Kidney (tissue), 14 donors: ENCODE results near the gene KLB. TPM values are rescaled to one million over a fixed set of nuclear protein-coding genes. Genes with fewer than 3 reads are reported as not detected.
"Not testable (repeated sequence)": the region's sequence is repeated elsewhere in the genome, so short reads cannot be mapped to it uniquely, and the experiment has no call there.

Experiments used
- DNase-seq, 5 donors: peaks; one replicate each; pipeline ENCODE4 v3.0.0-alpha.2; 2013 to 2020
- FAIRE-seq: peaks from 2 replicates; lab custom pipeline; 2012; peaks lifted over from hg19 to GRCh38; lab: Jason Lieb, UNC
- H3K27ac ChIP-seq, 2 donors: one replicate each; pipeline ENCODE4 v1.7.0; 2013; ENCODE audit warnings: low read depth in 2 of 2, low read length in 2 of 2, inconsistent platforms in 1 of 2
- H3K27me3 ChIP-seq: one replicate; pipeline ENCODE4 v1.7.1; 2013; ENCODE audit warnings: low read length, inconsistent platforms; ENCODE audit not compliant: control insufficient read depth, insufficient read depth
- H3K36me3 ChIP-seq, 3 donors: one replicate each; pipeline versions ENCODE4 v1.7.0 to v1.7.1; 2013; ENCODE audit warnings: low read length in 3 of 3, control low read depth in 1 of 3, inconsistent platforms in 1 of 3; ENCODE audit not compliant: insufficient read depth in 3 of 3, control insufficient read depth in 2 of 3
- H3K4me1 ChIP-seq, 3 donors: one replicate each; pipeline versions ENCODE4 v1.7.0 to v1.7.1; 2013; ENCODE audit warnings: low read length in 3 of 3, inconsistent platforms in 1 of 3, low read depth in 1 of 3; ENCODE audit not compliant: control insufficient read depth in 2 of 3, insufficient read depth in 2 of 3
- H3K4me3 ChIP-seq, 3 donors: one replicate each; pipeline versions ENCODE4 v1.7.0 to v1.8.1; 2013; ENCODE audit warnings: low read length in 3 of 3, control low read depth in 1 of 3, inconsistent platforms in 1 of 3
- H3K9ac ChIP-seq, 3 donors: one replicate each; pipeline versions ENCODE4 v1.7.0 to v1.7.1; 2013; ENCODE audit warnings: low read length in 3 of 3, control low read depth in 1 of 3, inconsistent platforms in 1 of 3
- H3K9me3 ChIP-seq, 3 donors: one replicate each; pipeline versions ENCODE4 v1.7.0 to v1.7.1; 2013; ENCODE audit warnings: low read length in 3 of 3, control low read depth in 1 of 3, inconsistent platforms in 1 of 3; ENCODE audit not compliant: control insufficient read depth in 2 of 3, insufficient read depth in 1 of 3
- intact Hi-C: fragments of 100-400 bp; cut with DNase I; formaldehyde crosslinking; loops from one replicate; pipeline ENCODE4 v1.11.1; 2022
- polyA plus RNA-seq: library from polyadenylated mRNA; stranded (reverse); fragments of 350-450 nt; fragmentation: Illumina TruSeq; extraction: RNeasy Lipid Tissue Mini Kit (QIAGEN cat#74804); gene quantifications from one replicate; pipeline ENCODE4 v1.2.3, GENCODE V29; 2014; ENCODE audit warnings: low read depth, low replicate concordance; ENCODE audit not compliant: insufficient read depth
- total RNA-seq: library from RNA; stranded (reverse); fragmentation: NEBNext Ultra II Directional; extraction: Animal tissue kit (Norgen Biotek cat#: 25700); gene quantifications from one replicate; pipeline ENCODE4 v1.2.1, GENCODE V29; 2021
- TF ChIP-seq, protein P1 (sequence below): IDR thresholded peaks from 3 replicates; pipeline ENCODE4 v1.5.1; 2012; ENCODE audit warnings: mild to moderate bottlenecking, moderate library complexity, borderline replicate concordance; ENCODE audit not compliant: insufficient read depth; ENCODE audit errors: extremely low read depth
- donor health status: control.
- donor health status: control.
- donor health status: control.
- donor health status: control.
- donor health status: control.
- donor health status: DM: yes; HTN: yes; CAD: no.
- donor health status: Normal renal cell carcinoma (clear cell type).

The KLB gene
- total and polyA plus RNA-seq, 2 donors from 2014 or later, result 0.41 TPM; not detected in 1

DNA sequence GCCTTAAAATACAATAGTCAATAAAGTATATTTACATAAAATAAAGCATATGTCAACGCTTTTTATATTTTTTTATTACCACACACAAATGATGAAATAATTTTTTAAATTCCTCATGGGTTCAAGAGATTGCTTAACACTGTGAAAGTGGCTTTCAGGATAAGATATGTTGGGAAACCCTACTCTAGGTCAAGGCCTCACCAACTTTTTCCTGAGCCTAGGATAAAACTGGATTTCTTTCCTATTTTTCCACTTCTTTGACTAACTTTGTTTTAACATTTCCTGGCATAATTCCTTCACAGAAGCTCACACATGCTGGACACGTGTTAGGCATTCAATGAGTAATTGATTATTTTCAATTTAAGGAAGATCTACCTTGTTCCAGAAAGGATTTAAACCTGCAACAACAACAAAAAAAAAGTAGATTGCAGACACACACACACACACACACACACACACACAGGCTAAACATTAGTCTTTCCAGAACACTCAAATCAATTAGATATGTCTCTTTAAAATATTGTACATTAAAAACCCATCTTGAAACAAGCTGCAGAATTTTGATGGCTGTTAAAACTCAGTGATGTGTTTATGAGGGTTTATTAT is 9.1 kb downstream of the KLB start:
- FAIRE-seq, result no peak

DNA sequence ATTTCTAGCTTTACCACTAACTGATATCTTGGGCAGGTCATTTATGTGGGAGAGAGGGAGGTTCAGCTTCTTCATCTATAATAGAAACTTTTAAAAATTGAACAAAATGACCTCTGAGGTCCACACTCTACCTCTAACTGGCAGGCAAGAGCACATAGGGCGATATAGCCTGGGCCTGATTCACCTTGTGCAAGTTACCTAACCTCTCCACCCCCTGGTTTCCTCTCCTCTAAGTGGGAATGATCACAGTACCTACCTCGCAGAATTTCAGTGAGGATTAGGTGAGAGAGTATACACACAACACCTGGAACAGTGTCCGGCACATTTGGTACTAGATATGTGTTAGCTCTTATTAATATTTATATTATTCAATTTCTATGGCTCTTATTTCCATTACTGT is 15.5 kb downstream of the KLB start:
- Histone ChIP-seq H3K27me3 (no peaks in the 10 kb centered on the region), H3K9me3 (no peaks in the 10 kb centered on the region), H3K4me1 (no peaks in the 10 kb centered on the region), H3K27ac (no peak overlapping the region), H3K4me3 (no peak overlapping the region), H3K9ac (no peak overlapping the region), H3K36me3 (no peaks in the 10 kb centered on the region)
- intact Hi-C loops, result no loop called here
- FAIRE-seq, result no peak
- DNase-seq, result no peak
- TF ChIP-seq, protein P1, sequence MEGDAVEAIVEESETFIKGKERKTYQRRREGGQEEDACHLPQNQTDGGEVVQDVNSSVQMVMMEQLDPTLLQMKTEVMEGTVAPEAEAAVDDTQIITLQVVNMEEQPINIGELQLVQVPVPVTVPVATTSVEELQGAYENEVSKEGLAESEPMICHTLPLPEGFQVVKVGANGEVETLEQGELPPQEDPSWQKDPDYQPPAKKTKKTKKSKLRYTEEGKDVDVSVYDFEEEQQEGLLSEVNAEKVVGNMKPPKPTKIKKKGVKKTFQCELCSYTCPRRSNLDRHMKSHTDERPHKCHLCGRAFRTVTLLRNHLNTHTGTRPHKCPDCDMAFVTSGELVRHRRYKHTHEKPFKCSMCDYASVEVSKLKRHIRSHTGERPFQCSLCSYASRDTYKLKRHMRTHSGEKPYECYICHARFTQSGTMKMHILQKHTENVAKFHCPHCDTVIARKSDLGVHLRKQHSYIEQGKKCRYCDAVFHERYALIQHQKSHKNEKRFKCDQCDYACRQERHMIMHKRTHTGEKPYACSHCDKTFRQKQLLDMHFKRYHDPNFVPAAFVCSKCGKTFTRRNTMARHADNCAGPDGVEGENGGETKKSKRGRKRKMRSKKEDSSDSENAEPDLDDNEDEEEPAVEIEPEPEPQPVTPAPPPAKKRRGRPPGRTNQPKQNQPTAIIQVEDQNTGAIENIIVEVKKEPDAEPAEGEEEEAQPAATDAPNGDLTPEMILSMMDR, result no peak

More for the DNA sequence above, 9.1 kb downstream of the KLB start:
- no peak for DNase-seq
- no peaks in the 10 kb centered on the region for H3K9me3 ChIP-seq
- intact Hi-C loops, result no loop called here
- TF ChIP-seq, protein P1, result no peak
- no peak overlapping the region for H3K9ac ChIP-seq
- H3K4me3 ChIP-seq, result no peak overlapping the region
- no peaks in the 10 kb centered on the region for H3K4me1 ChIP-seq
- H3K36me3 ChIP-seq, result no peaks in the 10 kb centered on the region
- H3K27ac ChIP-seq, result no peak overlapping the region
- H3K27me3 ChIP-seq, result no peaks in the 10 kb centered on the region

GRCh38 chr4:39425297-39425696 is 18.6 kb downstream of the KLB start:
- DNase-seq, H3K4me1 ChIP-seq, H3K27me3 ChIP-seq, H3K9ac ChIP-seq, H3K27ac ChIP-seq, H3K9me3 ChIP-seq, H3K4me3 ChIP-seq, H3K36me3 ChIP-seq, intact Hi-C loops, FAIRE-seq: not testable (repeated sequence)

- intact Hi-C loops, result no loop called here
- DNase-seq, result no peak
- Histone ChIP-seq H3K9me3 (no peaks in the 10 kb centered on the region), H3K27ac (no peak overlapping the region), H3K4me3 (no peak overlapping the region), H3K4me1 (peaks cover 0 to 8% (median 3%) of the 10 kb centered on the region in 3 donors), H3K36me3 (no peaks in the 10 kb centered on the region), H3K9ac (no peak overlapping the region), H3K27me3 (no peaks in the 10 kb centered on the region)
- FAIRE-seq, result no peak
- TF ChIP-seq, protein P1, result no peak
Measured at GRCh38 chr4:39426728-39427127, 20.0 kb downstream of the KLB start.
